Esophagus muscularis mucosa (tissue), 4 donors: ENCODE measurements around the gene HAO1. TPM values are rescaled to one million over a fixed set of nuclear protein-coding genes. Genes with fewer than 3 reads are reported as not detected.

Source experiments
- DNase-seq: peaks from one replicate; pipeline ENCODE4 v3.0.0-alpha.2; 2017; ENCODE audit errors: extremely low spot score
- H3K27ac ChIP-seq, 4 donors: fragments of 200-600 bp; sonication (generic); replicated peaks in 1 of 4; 1 replicate in 3 of 4; 2 replicates in 1 of 4; pipeline ENCODE4 v1.5.1; 2016 to 2019; ENCODE audit warnings: mild to moderate bottlenecking in 1 of 4
- H3K27me3 ChIP-seq, 4 donors: fragments of 200-600 bp; sonication (generic); one replicate each; pipeline versions ENCODE4 v1.5.1 to v1.6.0; 2016 to 2019
- H3K36me3 ChIP-seq, 4 donors: fragments of 200-600 bp; sonication (generic); one replicate each; pipeline ENCODE4 v1.5.1; 2016 to 2019
- H3K4me1 ChIP-seq, 4 donors: fragments of 200-600 bp; sonication (generic); one replicate each; pipeline ENCODE4 v1.5.1; 2016 to 2019
- H3K4me3 ChIP-seq, 4 donors: fragments of 200-600 bp; sonication (generic); 1 replicate in 2 of 4; 2 replicates in 2 of 4; pipeline ENCODE4 v1.5.1; 2016 to 2019; ENCODE audit warnings: mild to moderate bottlenecking in 4 of 4, moderate library complexity in 1 of 4
- H3K9me3 ChIP-seq, 4 donors: fragments of 200-600 bp; sonication (generic); 1 replicate in 3 of 4; 2 replicates in 1 of 4; pipeline ENCODE4 v1.5.1; 2016 to 2019
- EP300 ChIP-seq: sonication (generic); formaldehyde crosslinking; IDR thresholded peaks from one replicate; pipeline ENCODE4 v1.6.1; 2017; ENCODE audit warnings: antibody characterized with exemption
- POLR2A ChIP-seq: fragments of 450-650 bp; IDR thresholded peaks from one replicate; pipeline ENCODE4 v1.6.1; 2017; ENCODE audit warnings: antibody characterized with exemption, moderate library complexity, mild to moderate bottlenecking, low read depth
- POLR2AphosphoS5 ChIP-seq, 2 donors: sonication (generic); formaldehyde crosslinking; IDR thresholded peaks; one replicate each; pipeline ENCODE4 v1.6.1; 2017; ENCODE audit warnings: antibody characterized with exemption in 2 of 2
- WGBS: methylation state at CpG from one replicate; pipeline ENCODE4 v1.1.5; 2018; 5-methylcytosine and 5-hydroxymethylcytosine counted together
- intact Hi-C: fragments of 100-400 bp; cut with DNase I; formaldehyde crosslinking; loops from one replicate; pipeline ENCODE4 v1.15.1; 2023
- total RNA-seq, 4 donors: library from RNA; depleted of rRNA; stranded (reverse); fragments of >200 nt; gene quantifications; one replicate each; pipeline versions ENCODE4 v1.1.0 to v1.2.1, GENCODE V29; 2016
- TF ChIP-seq, protein P1 (sequence below), 3 experiments: fragments of 200-600 bp in 2 of 3; fragments of 450-650 bp in 1 of 3; sonication (generic) in 2 of 3; IDR thresholded peaks; one replicate each; pipeline ENCODE4 v1.5.1; 2017 to 2019; ENCODE audit warnings: antibody characterized with exemption in 3 of 3, mild to moderate bottlenecking in 2 of 3, moderate library complexity in 1 of 3

HAO1 gene
- total RNA-seq, 4 donors from 2014 or later: not detected

GRCh38 chr20:7950387-7950786 lies 10.1 kb upstream of the HAO1 start:
- Histone ChIP-seq H3K27me3 (no peaks in the 10 kb centered on the region), H3K4me1 (peaks cover 0 to 6% (median 0%) of the 10 kb centered on the region in 4 donors), H3K36me3 (no peaks in the 10 kb centered on the region), H3K27ac (no peak overlapping the region), H3K9me3 (peaks cover 0 to 7% (median 1%) of the 10 kb centered on the region in 4 donors), H3K4me3 (no peak overlapping the region)
- DNase-seq: no peak
- intact Hi-C loops: no loop called here
- TF ChIP-seq, protein P1, sequence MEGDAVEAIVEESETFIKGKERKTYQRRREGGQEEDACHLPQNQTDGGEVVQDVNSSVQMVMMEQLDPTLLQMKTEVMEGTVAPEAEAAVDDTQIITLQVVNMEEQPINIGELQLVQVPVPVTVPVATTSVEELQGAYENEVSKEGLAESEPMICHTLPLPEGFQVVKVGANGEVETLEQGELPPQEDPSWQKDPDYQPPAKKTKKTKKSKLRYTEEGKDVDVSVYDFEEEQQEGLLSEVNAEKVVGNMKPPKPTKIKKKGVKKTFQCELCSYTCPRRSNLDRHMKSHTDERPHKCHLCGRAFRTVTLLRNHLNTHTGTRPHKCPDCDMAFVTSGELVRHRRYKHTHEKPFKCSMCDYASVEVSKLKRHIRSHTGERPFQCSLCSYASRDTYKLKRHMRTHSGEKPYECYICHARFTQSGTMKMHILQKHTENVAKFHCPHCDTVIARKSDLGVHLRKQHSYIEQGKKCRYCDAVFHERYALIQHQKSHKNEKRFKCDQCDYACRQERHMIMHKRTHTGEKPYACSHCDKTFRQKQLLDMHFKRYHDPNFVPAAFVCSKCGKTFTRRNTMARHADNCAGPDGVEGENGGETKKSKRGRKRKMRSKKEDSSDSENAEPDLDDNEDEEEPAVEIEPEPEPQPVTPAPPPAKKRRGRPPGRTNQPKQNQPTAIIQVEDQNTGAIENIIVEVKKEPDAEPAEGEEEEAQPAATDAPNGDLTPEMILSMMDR (IDR thresholded peaks at IDR 0.05): no peak
- no peak for TF ChIP-seq POLR2AphosphoS5 (IDR thresholded peaks at IDR 0.05)
- no peak for TF ChIP-seq EP300
- TF ChIP-seq POLR2A: no peak
- 69% methylated on average over 1 of the region's 1 CpG for WGBS

DNA sequence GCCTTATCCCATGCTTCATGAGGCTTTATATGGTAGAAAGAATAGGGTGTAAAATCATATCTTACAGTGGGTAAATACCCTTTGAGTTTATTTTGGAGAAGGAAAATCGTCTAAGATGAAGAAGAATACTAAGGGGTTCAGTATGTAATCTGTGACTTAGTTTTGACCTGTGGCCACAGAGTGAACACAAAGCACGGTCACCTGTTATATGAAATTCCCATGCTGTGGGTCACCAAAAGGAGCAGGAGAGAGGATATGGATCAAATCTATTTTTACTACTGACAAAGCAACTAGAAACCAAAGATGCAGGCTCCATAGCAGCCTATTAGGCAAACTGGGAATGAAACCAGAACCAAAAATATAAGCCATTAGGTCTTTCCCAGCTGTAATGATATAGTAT lies 3.6 kb upstream of the HAO1 start:
- H3K4me1 ChIP-seq: peaks cover 0 to 9% (median 0%) of the 10 kb centered on the region in 4 donors
- 44% methylated on average over 2 of the region's 2 CpGs for WGBS
- DNase-seq: no peak
- no peaks in the 10 kb centered on the region for H3K27me3 ChIP-seq
- intact Hi-C loops: no loop called here
- H3K27ac ChIP-seq: no peak overlapping the region
- no peaks in the 10 kb centered on the region for H3K36me3 ChIP-seq
- no peak overlapping the region for H3K4me3 ChIP-seq
- TF ChIP-seq POLR2A (no peak), POLR2AphosphoS5 (IDR thresholded peaks at IDR 0.05) (no peak), EP300 (no peak)
- TF ChIP-seq, protein P1 (IDR thresholded peaks at IDR 0.05): no peak
- H3K9me3 ChIP-seq: peaks cover 0 to 7% (median 1%) of the 10 kb centered on the region in 4 donors

DNA sequence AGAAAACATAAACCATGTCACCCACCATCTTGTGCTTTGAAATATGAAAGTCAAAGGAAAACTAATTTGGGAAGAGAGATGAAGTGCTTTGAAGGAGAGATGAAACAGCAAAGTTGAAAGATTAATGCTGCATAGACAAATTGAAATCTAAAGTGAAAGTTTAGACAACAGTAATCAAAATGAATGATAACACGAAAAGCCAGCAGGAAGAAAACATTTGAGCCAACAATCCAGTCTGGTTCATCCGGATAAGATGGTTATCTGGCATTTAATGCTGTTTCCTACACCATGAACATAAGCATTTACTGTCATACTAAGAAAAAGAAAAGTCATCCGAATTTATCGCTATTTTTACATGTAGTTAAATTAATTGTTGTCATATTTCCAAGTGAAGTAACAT lies 595 bp downstream of the HAO1 start:
- DNase-seq: no peak
- H3K4me3 ChIP-seq: no peak overlapping the region
- H3K27ac ChIP-seq: no peak overlapping the region
- TF ChIP-seq, protein P1 (IDR thresholded peaks at IDR 0.05): no peak
- TF ChIP-seq POLR2A (no peak), POLR2AphosphoS5 (IDR thresholded peaks at IDR 0.05) (no peak), EP300 (no peak)
- intact Hi-C loops: no loop called here
- no peaks in the 10 kb centered on the region for H3K36me3 ChIP-seq
- 83% methylated on average over 4 of the region's 4 CpGs for WGBS
- peaks cover 0 to 12% (median 11%) of the 10 kb centered on the region in 4 donors for H3K4me1 ChIP-seq
- H3K27me3 ChIP-seq: no peaks in the 10 kb centered on the region
- no peaks in the 10 kb centered on the region for H3K9me3 ChIP-seq

DNA sequence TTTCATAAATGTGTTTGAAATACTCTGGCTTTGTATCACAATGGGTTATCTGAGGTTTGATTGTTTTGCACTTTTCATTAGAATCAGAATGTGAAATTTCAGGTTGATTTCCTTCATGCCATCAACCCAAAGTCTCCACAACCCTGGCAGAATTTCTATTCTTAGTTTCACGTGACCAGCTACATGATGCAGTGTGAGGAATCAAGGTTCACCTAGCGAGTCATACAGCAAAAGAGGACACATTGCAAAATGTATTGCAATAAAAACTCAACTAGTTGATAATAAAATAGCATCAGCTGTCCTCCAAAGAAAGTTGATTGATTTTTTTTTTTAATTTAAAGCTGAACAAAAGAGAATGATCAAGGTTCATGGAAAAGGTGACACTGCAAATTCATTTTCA lies 2.2 kb downstream of the HAO1 start:
- Histone ChIP-seq H3K27ac (no peak overlapping the region), H3K4me3 (no peak overlapping the region), H3K27me3 (no peaks in the 10 kb centered on the region), H3K4me1 (peaks cover 0 to 12% (median 11%) of the 10 kb centered on the region in 4 donors), H3K9me3 (no peaks in the 10 kb centered on the region), H3K36me3 (no peaks in the 10 kb centered on the region)
- intact Hi-C loops: no loop called here
- 94% methylated on average over 2 of the region's 2 CpGs for WGBS
- no peak for TF ChIP-seq POLR2A
- TF ChIP-seq EP300: no peak
- TF ChIP-seq, protein P1 (IDR thresholded peaks at IDR 0.05): no peak
- no peak for TF ChIP-seq POLR2AphosphoS5 (IDR thresholded peaks at IDR 0.05)
- no peak for DNase-seq

DNA sequence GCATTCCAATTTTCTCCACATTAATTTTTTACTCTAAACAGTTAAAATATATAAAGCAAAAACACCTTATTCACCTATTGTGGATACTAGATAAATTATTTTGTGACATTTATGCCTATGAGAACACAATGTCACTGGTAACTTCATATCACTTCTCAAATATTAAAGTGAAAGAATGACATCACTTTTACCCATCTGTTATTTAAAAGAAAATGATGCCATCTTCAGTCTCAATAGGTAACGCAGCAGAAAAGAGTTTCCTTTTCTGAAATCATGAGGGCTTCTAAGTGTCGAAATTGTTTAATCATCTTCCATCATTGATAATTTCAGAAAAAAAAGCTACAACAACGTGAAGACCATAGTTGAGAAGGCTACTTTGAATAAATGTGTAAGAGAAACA lies 2.9 kb downstream of the HAO1 start:
- no peaks in the 10 kb centered on the region for H3K27me3 ChIP-seq
- no peak for TF ChIP-seq POLR2A
- TF ChIP-seq, protein P1 (IDR thresholded peaks at IDR 0.05): no peak
- no peak for TF ChIP-seq POLR2AphosphoS5 (IDR thresholded peaks at IDR 0.05)
- no peak for TF ChIP-seq EP300
- intact Hi-C loops: loop anchor here (2.0 kb wide), 1 partner anchor 787 kb away; no protein-coding TSS in a partner anchor

More for the DNA sequence above, 2.9 kb downstream of the HAO1 start:
- 84% methylated on average over 3 of the region's 3 CpGs for WGBS
- Histone ChIP-seq H3K27ac (no peak overlapping the region), H3K9me3 (no peaks in the 10 kb centered on the region), H3K4me1 (peaks cover 0 to 12% (median 11%) of the 10 kb centered on the region in 4 donors), H3K4me3 (no peak overlapping the region), H3K36me3 (no peaks in the 10 kb centered on the region)
- DNase-seq: no peak
